Measurements from ENCODE around the gene SHC2.
"Not testable (repeated sequence)": the region's sequence is repeated elsewhere in the genome, so short reads cannot be mapped to it uniquely, and the experiment has no call there.

The SHC2 gene

GRCh38 chr19:452829-453228 lies 8.0 kb downstream of the SHC2 start:
- no peak for TF ChIP-seq CTCF (IDR thresholded peaks at IDR 0.05; ENCODE audit: low read depth, low read length)
- no peak overlapping the region for H3K4me3 ChIP-seq (replicated peaks in 1 of 2; ENCODE audit: low read depth in 2 of 2, low read length in 2 of 2)
- no peak for DNase-seq (ENCODE audit: low read depth in 2 of 2)

- not testable (repeated sequence) for H3K4me3 ChIP-seq (replicated peaks in 1 of 2; ENCODE audit: low read depth in 2 of 2, low read length in 2 of 2); DNase-seq (ENCODE audit: low read depth in 2 of 2)
These were observed 9.8 kb downstream of the SHC2 start for GRCh38 chr19:450912-451481.

GRCh38 chr19:449916-450315 lies 10.9 kb downstream of the SHC2 start:
- H3K4me3 ChIP-seq (replicated peaks in 1 of 2; ENCODE audit: low read depth in 2 of 2, low read length in 2 of 2), result no peak overlapping the region
- no peak for TF ChIP-seq CTCF (IDR thresholded peaks at IDR 0.05; ENCODE audit: low read depth, low read length)
- no peak for DNase-seq (ENCODE audit: low read depth in 2 of 2)

GRCh38 chr19:447816-448560 lies 12.8 kb downstream of the SHC2 start:
- no peak for TF ChIP-seq CTCF (IDR thresholded peaks at IDR 0.05; ENCODE audit: low read depth, low read length)
- no peak overlapping the region for H3K4me3 ChIP-seq (replicated peaks in 1 of 2; ENCODE audit: low read depth in 2 of 2, low read length in 2 of 2)
- DNase-seq (ENCODE audit: low read depth in 2 of 2), result peak in 1 of 2 donors; percentile 31

GRCh38 chr19:447064-447426 lies 13.8 kb downstream of the SHC2 start:
- no peak for TF ChIP-seq CTCF (IDR thresholded peaks at IDR 0.05; ENCODE audit: low read depth, low read length)
- no peak for DNase-seq (ENCODE audit: low read depth in 2 of 2)
- no peak overlapping the region for H3K4me3 ChIP-seq (replicated peaks in 1 of 2; ENCODE audit: low read depth in 2 of 2, low read length in 2 of 2)

- no peak for DNase-seq (ENCODE audit: low read depth in 2 of 2)
- TF ChIP-seq CTCF (IDR thresholded peaks at IDR 0.05; ENCODE audit: low read depth, low read length), result no peak
- H3K4me3 ChIP-seq (replicated peaks in 1 of 2; ENCODE audit: low read depth in 2 of 2, low read length in 2 of 2), result no peak overlapping the region
These were observed 16.1 kb downstream of the SHC2 start for GRCh38 chr19:444677-445210.

GRCh38 chr19:443005-443404 lies 17.8 kb downstream of the SHC2 start:
- no peak for TF ChIP-seq CTCF (IDR thresholded peaks at IDR 0.05; ENCODE audit: low read depth, low read length)
- no peak for DNase-seq (ENCODE audit: low read depth in 2 of 2)

More at GRCh38 chr19:443005-443404, 17.8 kb downstream of the SHC2 start:
- no peak overlapping the region for H3K4me3 ChIP-seq (replicated peaks in 1 of 2; ENCODE audit: low read depth in 2 of 2, low read length in 2 of 2)

All from cardiac fibroblast (primary cell).